HTR-8/SVneo (cell line): ENCODE measurements around the gene CCDC122.

Source experiments
- DNase-seq: peaks from one replicate; pipeline ENCODE4 v3.0.0; 2011; ENCODE audit warnings: low spot score, mixed read lengths; ENCODE audit not compliant: insufficient read length
- FAIRE-seq: peaks from 2 replicates; lab custom pipeline; 2011; peaks lifted over from hg19 to GRCh38; lab: Jason Lieb, UNC

The CCDC122 gene

DNA sequence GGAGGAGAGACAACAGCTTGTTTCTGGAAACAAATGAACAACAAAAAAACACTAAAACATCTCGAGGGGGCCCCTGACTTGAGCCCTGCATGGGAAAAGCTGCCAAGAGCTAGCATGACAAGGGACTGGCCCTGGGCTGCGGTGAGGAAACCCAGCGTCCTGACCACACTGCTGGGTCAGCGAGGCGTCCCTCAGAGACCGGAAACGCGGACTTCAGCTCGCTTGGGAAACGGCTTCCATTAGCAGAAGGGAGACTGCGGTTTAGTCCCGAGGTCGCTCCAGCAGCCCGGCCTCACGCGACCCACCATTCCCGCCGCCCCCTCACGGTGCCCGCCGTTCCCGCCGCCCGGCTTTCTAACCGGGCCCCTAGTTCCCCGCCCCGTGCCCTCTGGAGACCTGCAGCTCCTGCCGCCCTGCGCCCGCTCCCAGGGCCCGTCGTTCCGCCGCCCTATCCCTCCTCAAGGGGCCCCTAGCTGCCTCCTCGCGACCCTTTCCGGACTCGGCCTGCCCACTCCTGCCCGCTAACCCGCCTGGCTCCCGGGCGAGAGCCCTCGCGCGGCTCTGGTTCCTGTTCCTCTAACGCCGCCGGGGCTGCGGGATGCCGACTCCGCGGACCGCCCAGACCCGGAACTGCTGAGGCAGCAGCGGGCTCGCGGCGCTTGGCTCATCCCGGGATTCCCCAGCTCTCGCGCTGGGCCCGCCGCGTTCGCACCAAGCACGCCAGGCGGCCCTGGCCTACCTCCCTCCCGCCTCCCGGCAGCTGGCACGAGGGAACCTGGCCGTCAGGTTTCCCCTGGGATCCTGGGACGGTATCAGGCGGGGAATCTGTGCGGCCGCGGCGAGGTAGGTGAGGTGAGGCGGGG, at the start of gene CCDC122:
TSS of gene CCDC122 (minus strand) at position 849 of the 863 bp plus-strand sequence. CDS start 10,364 bp downstream, outside the sequence.
- DNase-seq (peak; percentile 25), FAIRE-seq (no peak)

DNA sequence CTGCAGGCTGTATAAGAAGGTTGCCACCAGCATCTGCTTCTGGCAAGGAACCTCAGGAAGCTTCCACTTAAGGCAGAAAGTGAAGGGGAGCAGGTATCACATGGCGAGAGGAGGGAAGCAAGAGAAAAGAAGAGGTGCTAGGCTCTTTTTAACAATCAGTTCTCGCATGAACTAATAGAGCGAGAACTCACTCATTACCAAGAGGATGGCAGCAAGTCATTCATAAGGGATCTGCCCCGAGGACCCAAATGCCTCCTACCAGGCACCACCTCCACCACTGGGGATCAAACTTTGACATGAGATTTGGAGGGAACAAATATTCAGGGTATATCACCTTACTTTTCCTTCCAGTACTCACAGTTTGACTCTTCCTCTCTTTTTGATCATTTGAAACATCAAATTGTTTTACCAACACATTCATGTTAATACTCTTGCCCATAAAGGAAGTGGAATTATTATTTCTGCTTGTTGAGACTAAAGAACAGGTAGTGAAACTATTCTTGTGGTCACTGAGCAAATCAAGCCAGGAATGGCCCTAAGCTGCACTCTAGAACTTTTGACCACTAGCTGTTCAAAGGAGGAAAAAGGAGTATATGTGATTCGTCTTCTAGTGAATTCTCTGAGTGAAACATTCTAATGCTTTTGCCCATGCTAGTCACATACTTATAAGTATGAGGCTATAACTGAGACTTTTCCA, 45.2 kb upstream of the CCDC122 start:
- DNase-seq, result no peak
- FAIRE-seq, result no peak

DNA sequence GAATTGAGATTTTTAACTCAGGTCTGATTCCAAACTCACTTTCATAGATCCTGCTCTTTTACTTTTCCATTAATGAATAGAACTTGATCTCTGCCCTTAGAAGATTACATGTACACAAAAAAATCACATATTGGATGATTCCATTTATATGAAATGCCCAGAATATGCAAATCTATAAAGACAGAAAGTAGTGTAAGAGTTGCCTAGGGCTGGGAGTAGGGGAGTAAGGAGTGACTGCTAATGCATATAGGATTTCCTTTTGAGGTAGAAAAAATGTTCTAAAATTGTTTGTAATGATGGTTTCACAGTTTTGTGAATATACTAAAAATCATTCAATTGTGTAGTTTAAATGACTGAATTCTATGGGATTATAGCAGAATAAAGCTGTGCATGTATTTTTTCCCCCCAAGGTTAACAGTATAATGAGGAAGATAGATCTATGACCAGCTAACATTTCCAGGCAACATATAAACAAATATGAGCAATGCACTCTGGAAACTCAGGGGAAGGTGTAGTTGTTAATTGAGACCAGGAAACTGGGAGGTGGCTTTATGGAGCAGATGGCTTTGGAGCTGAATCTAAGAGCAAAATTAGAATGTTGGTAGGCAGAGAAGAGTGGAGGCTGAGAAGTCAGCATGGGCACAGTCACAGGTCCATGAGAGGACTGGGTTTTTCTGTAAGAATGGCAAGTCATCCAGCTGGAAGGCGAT, 41.6 kb upstream of the CCDC122 start:
- DNase-seq (no peak), FAIRE-seq (no peak)

DNA sequence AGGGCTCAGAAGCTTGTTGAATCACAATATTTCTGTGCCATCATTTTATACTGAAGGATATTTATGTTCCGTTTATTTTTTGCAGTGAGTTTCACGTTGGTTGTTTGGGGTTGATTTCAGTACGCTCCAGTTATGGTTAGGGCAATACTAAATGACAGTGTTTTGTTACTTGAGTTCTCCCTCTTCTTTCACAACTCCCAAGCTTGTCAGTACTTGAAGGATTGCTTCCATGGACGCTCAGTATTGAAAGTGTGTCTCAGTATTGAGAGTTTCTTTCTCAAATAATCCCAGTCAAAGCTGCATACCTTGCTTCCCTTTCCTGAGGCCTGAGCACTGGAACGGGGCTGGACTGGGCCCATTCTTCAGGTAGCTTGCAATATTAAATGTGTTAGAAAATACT, 39.1 kb upstream of the CCDC122 start:
- no peak for FAIRE-seq

DNA sequence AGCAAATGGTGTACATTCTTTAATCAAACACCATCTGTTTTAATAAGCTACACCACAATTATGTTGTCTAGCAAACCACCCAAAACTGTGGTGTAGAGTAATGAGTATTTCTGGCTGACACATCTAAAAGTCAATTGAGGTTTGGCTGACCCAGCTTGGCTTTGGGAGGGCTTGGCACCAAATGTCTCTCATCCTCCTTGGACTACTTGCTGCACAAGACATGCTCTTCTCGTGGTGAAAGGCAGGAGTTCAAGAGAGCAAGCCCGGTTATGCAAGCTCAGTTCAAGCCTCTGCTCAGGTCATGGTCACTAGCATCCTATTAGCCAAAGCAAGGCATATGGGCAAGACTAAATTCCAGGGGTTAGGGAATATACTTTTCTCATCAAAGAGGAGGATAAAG, 37.3 kb upstream of the CCDC122 start:
- FAIRE-seq (no peak), DNase-seq (no peak)

More for the DNA sequence above, 39.1 kb upstream of the CCDC122 start:
- DNase-seq, result no peak

DNA sequence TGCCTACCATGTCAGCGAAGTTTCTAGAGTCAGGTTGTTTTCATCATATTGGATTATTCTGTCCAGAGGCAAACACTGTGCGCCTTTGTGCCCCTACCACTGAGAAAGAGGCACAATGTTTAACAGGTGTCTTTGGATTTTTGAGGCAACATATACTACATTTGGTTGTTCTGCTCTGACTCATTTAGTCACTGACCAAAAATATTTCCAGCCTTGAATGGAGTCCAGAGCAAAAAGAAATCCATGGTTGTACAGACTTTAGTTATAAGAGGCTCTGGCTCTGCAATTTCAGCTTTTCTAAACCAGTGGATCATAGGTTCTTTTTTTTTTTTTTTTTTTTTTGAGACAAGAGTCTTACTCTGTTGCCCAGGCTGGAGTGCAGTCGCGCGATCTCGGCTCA, 35.9 kb upstream of the CCDC122 start:
- DNase-seq (no peak), FAIRE-seq (no peak)

DNA sequence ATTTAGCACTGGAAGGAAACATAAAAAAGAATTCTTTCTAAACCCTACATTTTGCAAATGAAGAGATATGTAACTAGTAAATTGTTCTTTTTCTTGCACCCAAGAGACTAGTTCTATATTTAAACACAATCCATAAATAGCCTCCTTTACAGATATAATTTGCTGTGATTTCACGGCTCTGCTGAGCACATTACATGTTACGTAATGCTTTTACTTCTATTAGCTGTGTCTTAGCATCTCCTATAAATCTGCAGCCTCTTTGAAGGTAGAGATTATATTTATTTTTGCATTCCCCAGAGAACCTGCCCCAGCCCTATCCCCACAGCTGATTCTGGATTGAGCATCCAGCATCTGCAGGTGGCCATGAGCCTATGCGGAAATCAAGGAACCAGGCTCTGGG, 32.3 kb upstream of the CCDC122 start:
- FAIRE-seq, result no peak
- no peak for DNase-seq

DNA sequence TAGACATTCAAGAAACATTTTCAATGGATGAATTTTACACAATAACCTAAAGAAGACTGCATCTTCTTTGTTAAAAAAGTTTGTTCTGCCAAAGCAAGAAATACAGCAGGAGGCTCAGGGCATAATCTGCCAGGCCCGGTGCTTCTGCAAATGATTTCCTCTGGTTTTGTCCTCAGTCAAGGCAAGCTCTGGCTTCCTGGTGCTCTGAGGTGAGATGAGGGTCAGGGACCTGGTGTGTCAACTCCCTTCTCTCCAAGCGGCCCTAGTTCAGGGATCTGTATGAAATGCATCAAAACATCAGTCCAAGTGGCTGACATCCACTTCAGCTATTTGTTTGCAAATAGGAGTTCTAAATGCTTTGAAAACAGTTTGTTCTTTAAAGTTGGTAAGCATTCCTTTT, 31.7 kb upstream of the CCDC122 start:
- FAIRE-seq (no peak), DNase-seq (no peak)

DNA sequence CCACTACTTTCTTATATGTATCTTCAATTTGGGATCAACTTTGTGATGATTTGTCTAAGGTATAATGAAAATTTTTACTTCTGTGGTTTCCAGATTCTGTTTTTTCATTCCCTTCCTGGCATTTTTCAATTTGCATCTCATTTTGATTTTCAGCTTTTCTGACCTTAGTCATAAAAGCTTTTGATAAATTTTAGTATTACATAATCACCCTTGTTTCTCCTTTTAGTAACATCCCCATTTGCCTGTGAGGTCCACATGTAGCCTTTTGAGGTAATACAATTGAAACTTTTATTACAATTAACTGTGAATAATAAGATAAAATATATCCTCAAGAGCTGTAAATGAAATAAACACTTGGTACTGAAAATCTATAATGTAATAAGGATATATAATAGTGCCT, 31.3 kb upstream of the CCDC122 start:
- no peak for FAIRE-seq
- DNase-seq, result no peak

DNA sequence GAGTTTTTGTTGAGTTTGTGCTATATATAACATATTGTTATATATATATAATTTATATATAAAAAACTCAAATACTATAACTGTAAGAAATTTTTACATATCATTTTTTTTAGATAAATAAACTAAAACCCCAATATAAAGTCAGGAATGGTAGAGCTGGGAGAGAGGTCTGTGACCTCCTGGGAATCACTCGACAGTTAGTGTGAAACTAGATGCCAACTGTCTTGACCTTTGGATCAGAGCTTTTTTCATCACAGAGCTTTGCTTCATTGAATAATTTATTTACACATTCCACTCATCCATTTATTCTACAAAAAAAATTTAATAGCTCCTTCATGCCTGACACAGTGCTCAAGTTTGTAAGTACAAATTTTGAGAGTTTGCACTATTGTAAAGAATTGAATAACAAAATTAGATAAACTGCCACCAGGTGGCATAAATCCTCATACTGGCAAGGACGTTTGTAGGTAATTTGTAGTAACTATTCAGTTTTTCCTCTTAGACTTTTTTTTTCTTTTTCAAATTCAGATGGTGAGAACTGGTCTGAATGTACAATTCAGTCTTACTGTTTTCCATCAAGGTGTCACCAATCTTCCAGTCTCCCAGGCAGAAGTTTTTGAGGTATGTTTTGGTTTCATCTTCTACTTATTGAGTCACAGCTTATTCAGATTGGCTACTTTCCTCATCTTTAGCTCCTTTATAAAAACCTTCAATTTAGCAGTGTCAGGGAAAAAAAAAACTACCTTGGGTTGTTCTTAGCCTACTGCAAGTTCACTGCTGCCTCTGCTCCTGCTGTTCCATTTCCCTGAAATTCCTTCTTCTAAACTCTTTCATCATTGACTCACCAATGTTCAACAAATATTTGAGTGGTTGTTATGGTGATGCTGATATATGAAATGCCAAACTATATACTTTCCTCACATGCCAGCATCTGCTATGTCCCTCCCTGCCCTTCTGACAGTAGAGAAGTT, 28.9 kb upstream of the CCDC122 start:
- FAIRE-seq (no peak), DNase-seq (peak; percentile 4)

DNA sequence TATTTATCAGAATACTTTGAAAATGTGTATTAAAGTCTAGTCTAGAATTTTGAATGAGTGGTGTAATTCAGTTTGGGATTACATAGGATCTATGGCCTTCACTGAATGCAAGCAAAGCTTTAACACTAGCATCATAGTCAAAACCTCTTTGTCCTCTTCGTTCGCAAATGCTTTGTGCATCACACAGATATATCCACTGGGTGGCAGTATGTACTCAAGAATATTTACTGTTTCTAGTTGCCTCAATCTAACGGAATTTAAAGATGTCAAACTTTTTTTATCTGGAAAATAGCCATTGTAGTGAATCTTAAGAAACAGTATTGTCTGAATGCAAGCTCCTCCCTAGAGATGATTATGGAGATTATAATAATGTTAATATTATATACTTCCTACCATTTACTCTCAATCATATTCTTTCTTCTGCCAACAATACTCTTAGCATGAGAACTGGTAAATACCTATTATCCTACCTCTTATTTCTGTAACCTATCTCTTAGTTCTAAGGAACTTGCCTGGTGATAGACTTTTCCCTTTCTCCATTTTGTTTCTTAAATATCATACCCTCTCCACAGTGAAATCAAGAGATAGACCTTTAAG, 26.0 kb upstream of the CCDC122 start:
- DNase-seq (peak; percentile 28), FAIRE-seq (no peak)

DNA sequence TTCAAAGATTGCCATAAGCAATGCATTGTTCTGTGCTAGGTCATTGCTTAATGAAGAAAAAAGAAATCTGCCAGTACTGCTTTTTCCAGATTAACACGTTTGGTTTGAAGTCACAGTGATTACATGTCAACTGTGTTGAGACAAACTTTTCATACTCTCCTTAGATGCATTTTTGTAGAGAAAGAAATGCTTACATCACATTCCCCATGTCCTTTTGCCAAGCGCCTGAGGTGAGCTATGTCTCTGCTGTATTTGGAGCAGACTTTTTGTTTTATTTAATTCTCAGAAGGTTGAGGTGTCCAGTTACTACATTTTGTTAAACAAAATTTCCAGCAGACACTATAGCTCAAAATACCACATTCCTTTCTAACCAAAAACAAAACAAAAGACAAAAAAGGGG, 16.4 kb upstream of the CCDC122 start:
- no peak for FAIRE-seq
- DNase-seq, result no peak

DNA sequence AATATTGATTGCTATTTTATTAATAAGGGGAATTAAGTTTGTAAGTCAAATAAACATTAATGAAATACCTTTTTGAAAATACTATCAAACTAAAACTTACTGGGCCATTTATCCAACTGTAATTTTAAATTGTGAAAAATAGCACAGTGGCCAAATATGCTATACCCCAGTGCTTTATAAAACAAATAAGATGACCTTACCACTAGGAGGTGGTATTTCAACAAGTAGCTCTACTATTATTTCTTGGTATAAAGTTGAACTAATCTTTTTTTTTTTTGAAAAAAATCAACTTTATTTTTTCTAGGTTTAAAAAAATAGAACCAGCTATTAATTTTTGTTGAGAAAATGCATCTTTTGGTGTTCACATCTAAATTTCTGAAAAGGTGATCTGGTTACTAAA, 14.9 kb upstream of the CCDC122 start:
- DNase-seq (no peak), FAIRE-seq (no peak)

DNA sequence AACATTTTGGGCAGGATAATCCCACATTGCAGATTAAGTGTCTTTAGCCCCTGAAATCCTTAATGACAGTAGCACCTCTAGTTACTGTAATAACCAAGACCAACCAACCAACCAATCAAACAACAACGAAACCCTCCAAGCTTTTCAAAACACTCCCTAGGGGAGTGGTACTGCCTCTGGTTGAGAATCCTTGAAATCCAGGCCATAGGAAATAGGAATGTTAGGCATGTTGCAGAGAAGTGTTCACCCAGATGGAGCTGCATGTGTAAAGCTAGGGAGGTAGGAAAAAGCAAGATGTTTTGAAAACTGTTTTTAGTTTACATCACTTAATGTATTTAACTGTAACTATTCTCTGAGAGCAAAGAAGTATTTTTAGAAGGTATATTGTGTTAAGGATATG, 4.7 kb upstream of the CCDC122 start:
- no peak for DNase-seq
- FAIRE-seq, result no peak

DNA sequence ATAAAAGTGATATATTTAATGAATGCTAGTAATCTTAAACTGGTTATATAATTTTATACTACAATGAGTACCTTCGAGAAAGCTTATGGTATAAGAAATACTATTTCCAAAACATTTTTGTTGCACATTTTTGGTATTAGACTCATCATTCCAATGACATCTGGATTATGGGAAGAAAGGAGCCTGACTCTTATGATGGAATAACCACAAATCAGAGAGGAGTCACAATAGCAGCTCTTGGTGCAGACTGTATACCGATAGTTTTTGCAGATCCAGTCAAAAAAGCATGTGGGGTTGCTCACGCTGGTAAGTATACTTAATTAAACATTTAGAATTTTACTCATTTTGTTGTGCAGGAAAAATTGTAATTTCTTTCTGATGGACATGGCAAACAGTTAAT, 4.1 kb upstream of the CCDC122 start:
- DNase-seq, result no peak
- no peak for FAIRE-seq

DNA sequence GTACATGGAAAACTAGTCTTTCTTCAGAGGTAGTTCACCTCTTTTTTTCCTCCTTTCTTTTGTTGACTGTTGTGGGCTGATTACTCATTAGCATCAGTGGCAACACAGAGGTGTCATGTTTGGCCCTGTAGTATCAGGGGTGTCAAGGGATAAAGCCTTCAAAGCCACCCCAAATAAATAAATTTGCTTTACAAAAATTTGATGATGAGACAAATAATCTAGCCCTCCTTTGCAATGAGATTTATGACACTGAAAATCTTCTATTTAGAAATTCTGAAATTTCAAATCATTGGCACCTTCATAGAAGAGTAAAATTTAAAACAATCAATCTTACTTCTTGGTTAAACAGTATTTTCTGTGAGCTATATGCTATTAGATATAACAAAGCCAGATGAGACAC, 2.0 kb upstream of the CCDC122 start:
- FAIRE-seq (no peak), DNase-seq (no peak)

DNA sequence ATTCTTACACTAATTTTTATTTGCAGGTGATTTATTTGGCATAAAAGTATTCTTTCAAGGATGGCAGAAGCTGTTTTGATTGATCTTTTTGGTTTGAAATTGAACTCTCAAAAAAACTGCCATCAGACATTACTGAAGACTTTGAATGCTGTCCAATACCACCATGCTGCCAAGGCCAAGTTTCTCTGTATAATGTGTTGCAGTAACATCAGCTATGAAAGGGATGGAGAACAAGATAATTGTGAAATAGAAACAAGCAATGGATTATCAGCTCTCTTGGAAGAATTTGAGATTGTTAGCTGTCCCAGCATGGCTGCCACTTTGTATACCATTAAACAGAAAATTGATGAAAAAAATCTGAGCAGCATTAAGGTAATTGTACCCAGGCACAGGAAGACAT, 1.4 kb upstream of the CCDC122 start:
- FAIRE-seq (no peak), DNase-seq (no peak)

DNA sequence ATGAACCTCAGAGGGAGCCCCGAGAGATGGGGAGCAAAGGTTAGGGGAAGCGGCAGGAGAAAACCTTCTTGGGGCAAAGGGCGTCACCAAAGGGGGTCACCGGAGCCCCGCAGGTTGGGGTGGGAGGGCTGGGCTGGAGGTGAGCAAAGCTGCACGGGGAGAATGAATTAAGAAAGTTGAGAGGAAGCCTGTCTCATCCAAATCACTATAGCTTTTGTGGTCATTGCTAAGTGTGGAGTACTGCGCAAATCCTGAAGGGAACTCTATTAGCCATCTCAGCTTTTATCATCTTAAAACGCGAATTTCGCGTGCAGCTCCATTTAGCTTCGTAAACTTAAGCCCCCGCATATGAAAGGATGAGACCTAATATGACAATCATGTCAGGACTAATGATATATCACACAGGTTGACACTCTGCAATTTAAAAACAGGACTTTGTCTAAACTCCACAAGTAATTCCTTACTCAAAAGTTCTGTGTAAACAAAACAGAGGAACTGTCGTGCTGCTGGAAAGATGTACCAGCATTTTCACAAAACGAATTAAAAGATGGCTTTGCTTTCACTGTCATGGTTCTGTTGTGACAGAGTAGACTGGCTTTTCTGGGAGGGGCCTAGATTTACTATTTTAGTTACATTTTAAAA, 795 bp upstream of the CCDC122 start:
- FAIRE-seq, result no peak
- no peak for DNase-seq

DNA sequence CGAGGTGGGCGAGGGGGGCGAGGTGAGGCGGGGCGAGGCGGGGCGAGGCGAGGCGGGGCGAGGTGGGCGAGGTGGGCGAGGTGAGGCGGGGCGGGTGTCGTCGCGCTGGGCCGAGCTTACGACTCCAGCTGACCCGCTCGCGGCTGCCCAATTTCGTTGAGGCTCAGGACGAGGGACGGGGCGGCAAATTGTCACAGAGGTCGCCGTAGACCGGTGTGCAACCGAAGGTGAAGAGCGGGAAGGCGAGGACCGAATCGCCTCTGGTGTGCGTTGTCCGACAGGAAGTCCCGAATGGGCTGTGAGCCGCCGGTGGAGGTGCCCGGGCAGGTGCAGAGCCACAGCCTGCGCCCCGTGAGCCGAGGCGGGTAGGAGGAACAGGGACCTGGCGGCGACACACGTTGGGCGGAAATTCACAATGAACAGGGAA, 228 bp upstream of the CCDC122 start, which contains the start of gene LACC1:
TSS of gene LACC1 (plus strand) at position 150 of the 427 bp plus-strand sequence. CDS start 1,082 bp downstream, outside the sequence.
- DNase-seq (no peak), FAIRE-seq (no peak)
